A673 (cell line): ENCODE measurements around the gene TEKTIP1. TPM values are rescaled to one million over a fixed set of nuclear protein-coding genes. Genes with fewer than 3 reads are reported as not detected.

ENCODE experiments used
- BruUV-seq: library from RNA; stranded (reverse); fragments of 400-500 nt; replicated peaks from 2 replicates; lab custom pipeline; 2021; lab: Mats Ljungman, UMichigan
- CTCF ChIA-PET: fragments of 300-600 bp; sonication (Branson Sonifier 250); formaldehyde crosslinking; loops from one replicate; lab custom pipeline; 2022; ENCODE audit warnings: antibody characterized with exemption; lab: Charles Lee
- POLR2A ChIA-PET: fragments of 300-600 bp; sonication (Branson Sonifier 250); formaldehyde crosslinking; loops from one replicate; lab custom pipeline; 2022; ENCODE audit warnings: antibody characterized with exemption; ENCODE audit not compliant: low non-redundant PET; lab: Charles Lee
- DNase-seq: peaks from one replicate; pipeline ENCODE4 v3.0.0-alpha.2; 2015; ENCODE audit warnings: low spot score
- H3K27ac ChIP-seq: fragments of 200-600 bp; sonication (generic); 2 replicates; pipeline ENCODE4 v1.5.1; 2016; ENCODE audit warnings: mixed run types, low read depth, mild to moderate bottlenecking, mixed read lengths, antibody characterized with exemption, low read length; ENCODE audit not compliant: poor library complexity, severe bottlenecking
- H3K27me3 ChIP-seq: fragments of 200-600 bp; sonication (generic); replicated peaks from 2 replicates; pipeline ENCODE4 v1.6.1; 2017; ENCODE audit warnings: mixed run types, low read depth, mild to moderate bottlenecking, mixed read lengths, antibody characterized with exemption, low read length; ENCODE audit not compliant: insufficient read depth, poor library complexity
- H3K36me3 ChIP-seq: fragments of 200-600 bp; sonication (generic); 2 replicates; pipeline ENCODE4 v1.6.1; 2016; ENCODE audit warnings: mixed run types, mild to moderate bottlenecking, mixed read lengths, antibody characterized with exemption, low read length; ENCODE audit not compliant: insufficient read depth, poor library complexity, severe bottlenecking
- H3K4me1 ChIP-seq: fragments of 200-600 bp; sonication (generic); 2 replicates; pipeline ENCODE4 v1.6.1; 2017; ENCODE audit warnings: mixed run types, mild to moderate bottlenecking, mixed read lengths, antibody characterized with exemption, low read length; ENCODE audit not compliant: insufficient read depth, poor library complexity, severe bottlenecking
- H3K4me3 ChIP-seq: fragments of 200-600 bp; sonication (generic); 2 replicates; pipeline ENCODE4 v1.5.1; 2016; ENCODE audit warnings: low read depth, mixed run types, mild to moderate bottlenecking, mixed read lengths, low read length; ENCODE audit not compliant: poor library complexity, severe bottlenecking
- H3K9me3 ChIP-seq: fragments of 200-600 bp; sonication (generic); 2 replicates; pipeline ENCODE4 v1.6.1; 2016; ENCODE audit warnings: mixed run types, low read depth, mild to moderate bottlenecking, mixed read lengths, antibody characterized with exemption, low read length; ENCODE audit not compliant: poor library complexity, severe bottlenecking
- CTCF ChIP-seq: fragments of 300-800, 200-600 bp; sonication (generic); conservative IDR thresholded peaks from 2 replicates; pipeline ENCODE4 v1.5.1; 2017; ENCODE audit warnings: low read depth, mild to moderate bottlenecking, antibody characterized with exemption, low read length, moderate library complexity, mixed read lengths
- EZH2 ChIP-seq: fragments of 200-600 bp; sonication (generic); IDR thresholded peaks from 2 replicates; pipeline ENCODE4 v1.6.1; 2017; ENCODE audit warnings: borderline replicate concordance, low read depth, mild to moderate bottlenecking, mixed read lengths, antibody characterized with exemption, low read length; ENCODE audit not compliant: poor library complexity, severe bottlenecking
- intact Hi-C: fragments of 100-400 bp; cut with micrococcal nuclease; formaldehyde crosslinking; loops from one replicate; pipeline ENCODE4 v1.10.0; 2022; ENCODE audit not compliant: unreplicated experiment
- total RNA-seq: library from RNA; stranded (reverse); gene quantifications from 2 replicates; pipeline ENCODE4 v1.2.3, GENCODE V29; 2021

Gene TEKTIP1
- total RNA-seq, 1 experiment from 2014 or later = 4.2 TPM

DNA sequence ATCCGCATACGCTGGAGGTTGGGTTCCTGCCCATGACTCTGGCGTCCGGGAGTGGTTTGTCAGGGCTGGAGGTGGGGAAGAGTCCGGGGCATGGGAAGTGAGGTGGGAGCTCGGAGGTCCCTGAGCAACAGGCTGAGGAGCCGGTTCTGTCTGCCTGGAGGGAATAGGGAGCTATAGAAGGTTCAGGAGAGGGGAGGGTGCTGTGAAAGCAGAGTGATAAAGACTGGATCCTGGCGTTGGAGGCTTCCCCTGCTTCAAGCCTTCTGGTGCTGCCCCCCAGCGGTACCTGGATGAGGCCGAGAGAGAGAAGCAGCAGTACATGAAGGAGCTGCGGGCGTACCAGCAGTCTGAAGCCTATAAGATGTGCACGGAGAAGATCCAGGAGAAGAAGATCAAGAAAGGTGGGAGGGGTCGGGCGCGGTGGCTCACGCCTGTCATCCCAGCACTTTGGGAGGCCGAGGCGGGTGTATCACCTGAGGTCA, 36.3 kb downstream of the TEKTIP1 start:
- CTCF ChIA-PET = no interaction called here
- Histone ChIP-seq H3K9me3 (no peaks in the 10 kb centered on the region), H3K27me3 (no peaks in the 10 kb centered on the region), H3K36me3 (peaks cover 15% of the 10 kb centered on the region), H3K4me1 (peaks cover 16% of the 10 kb centered on the region), H3K4me3 (no peak overlapping the region), H3K27ac (no peak overlapping the region)
- POLR2A ChIA-PET = interaction anchor here (0.7 kb wide), 1 partner anchor 13 kb away, joined by 3 read pairs; no protein-coding TSS in a partner anchor
- no peak for TF ChIP-seq EZH2
- TF ChIP-seq CTCF = no peak
- intact Hi-C loops = no loop called here
- BruUV-seq = no TSS peak
- no peak for DNase-seq

GRCh38 chr19:3575949-3576673, 37.1 kb downstream of the TEKTIP1 start:
- peak overlapping the region; percentile 54 for H3K27ac ChIP-seq
- peaks cover 16% of the 10 kb centered on the region for H3K4me1 ChIP-seq
- ChIA-PET POLR2A (interaction anchor here (0.6 kb wide), 1 partner anchor 22 kb away, joined by 10 read pairs; no protein-coding TSS in a partner anchor), CTCF (no interaction called here)
- TF ChIP-seq CTCF = no peak
- no peak for TF ChIP-seq EZH2
- peak overlapping the region; percentile 23 for H3K4me3 ChIP-seq
- DNase-seq = no peak
- H3K9me3 ChIP-seq = no peaks in the 10 kb centered on the region
- H3K27me3 ChIP-seq = no peaks in the 10 kb centered on the region
- intact Hi-C loops = no loop called here
- no TSS peak for BruUV-seq
- H3K36me3 ChIP-seq = peaks cover 15% of the 10 kb centered on the region

DNA sequence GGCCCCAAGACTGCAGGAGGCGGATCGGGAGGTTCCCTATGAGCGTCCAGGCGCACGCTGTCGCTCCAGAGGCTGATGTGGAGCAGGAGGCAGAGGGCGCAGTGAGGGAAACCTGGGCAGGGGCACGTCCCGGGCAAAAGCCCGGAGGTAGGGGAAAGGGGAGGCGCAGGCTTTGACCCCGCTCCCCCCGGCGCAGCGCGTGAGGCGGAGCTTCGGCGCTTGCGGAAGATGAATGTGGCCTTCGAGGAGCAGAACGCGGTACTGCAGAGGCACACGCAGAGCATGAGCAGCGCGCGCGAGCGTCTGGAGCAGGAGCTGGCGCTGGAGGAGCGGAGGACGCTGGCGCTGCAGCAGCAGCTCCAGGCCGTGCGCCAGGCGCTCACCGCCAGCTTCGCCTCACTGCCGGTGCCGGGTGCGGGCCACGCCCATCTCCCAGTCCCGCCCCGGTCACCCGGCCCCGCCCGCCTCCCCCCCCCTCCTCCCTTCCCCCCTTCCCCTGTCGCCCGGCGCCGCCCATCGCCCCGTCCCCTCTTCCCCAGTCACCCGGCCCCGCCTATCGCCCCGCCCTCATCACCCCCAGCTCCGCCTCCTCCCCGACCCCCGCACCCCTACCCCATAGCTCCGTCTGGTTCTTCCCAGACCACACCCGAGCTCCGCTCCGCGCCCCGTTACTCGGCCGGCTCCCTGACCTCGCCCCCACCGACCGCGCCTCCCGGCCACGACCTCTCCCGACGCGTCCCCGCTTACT, 37.9 kb downstream of the TEKTIP1 start:
- ChIA-PET CTCF (no interaction called here), POLR2A (interaction anchor here (0.5 to 0.6 kb wide), 2 partner anchors 23 to 708 kb away, joined by 4 to 10 read pairs; no protein-coding TSS in a partner anchor)
- peak; percentile 87 for DNase-seq
- BruUV-seq = no TSS peak
- Histone ChIP-seq H3K4me1 (peaks cover 16% of the 10 kb centered on the region), H3K27me3 (no peaks in the 10 kb centered on the region), H3K4me3 (peak overlapping the region; percentile 23), H3K27ac (peak overlapping the region; percentile 54), H3K36me3 (peaks cover 15% of the 10 kb centered on the region), H3K9me3 (no peaks in the 10 kb centered on the region)
- intact Hi-C loops = no loop called here
- TF ChIP-seq CTCF (no peak), EZH2 (no peak)
